LoVo (cell line): ENCODE results near the gene CBY3.
"Not testable (repeated sequence)": the region's sequence is repeated elsewhere in the genome, so short reads cannot be mapped to it uniquely, and the experiment has no call there.

Experiments
- DNase-seq: peaks from one replicate; pipeline ENCODE4 v3.0.0-alpha.2; 2016; ENCODE audit warnings: low spot score

Gene CBY3

GRCh38 chr5:179668391-179668790, 12.4 kb downstream of the CBY3 start:
- no peak for DNase-seq

GRCh38 chr5:179661647-179662046, 19.2 kb downstream of the CBY3 start:
- not testable (repeated sequence) for DNase-seq

- not testable (repeated sequence) for DNase-seq
These were observed 22.5 kb downstream of the CBY3 start for GRCh38 chr5:179658179-179658856.

- DNase-seq, result not testable (repeated sequence)
These were observed 23.3 kb downstream of the CBY3 start for GRCh38 chr5:179657302-179658178.

GRCh38 chr5:179653135-179653534, 27.7 kb downstream of the CBY3 start:
- not testable (repeated sequence) for DNase-seq

GRCh38 chr5:179650245-179650644, 30.6 kb downstream of the CBY3 start:
- DNase-seq, result not testable (repeated sequence)

- not testable (repeated sequence) for DNase-seq
These were observed 31.6 kb downstream of the CBY3 start for GRCh38 chr5:179649166-179649703.

- no peak for DNase-seq
These were observed 32.4 kb downstream of the CBY3 start for GRCh38 chr5:179648410-179648809.

- DNase-seq, result not testable (repeated sequence)
These were observed 36.1 kb downstream of the CBY3 start for GRCh38 chr5:179644766-179645165.

GRCh38 chr5:179643141-179643920, 37.5 kb downstream of the CBY3 start:
- not testable (repeated sequence) for DNase-seq

GRCh38 chr5:179642626-179643025, 38.2 kb downstream of the CBY3 start:
- not testable (repeated sequence) for DNase-seq

- not testable (repeated sequence) for DNase-seq
These were observed 39.1 kb downstream of the CBY3 start for GRCh38 chr5:179641745-179642144.

GRCh38 chr5:179639296-179639695, 41.5 kb downstream of the CBY3 start:
- not testable (repeated sequence) for DNase-seq

GRCh38 chr5:179634370-179635172, 46.3 kb downstream of the CBY3 start:
- DNase-seq, result not testable (repeated sequence)

GRCh38 chr5:179633501-179634369, 47.1 kb downstream of the CBY3 start:
- DNase-seq, result not testable (repeated sequence)
